Neuronal stem cell (in vitro differentiated cells): ENCODE results near the gene NUDT3.

Source experiments
- DNase-seq: peaks from one replicate; pipeline ENCODE4 v3.0.0-alpha.2; 2013; ENCODE audit warnings: low spot score
- H2AFZ ChIP-seq: one replicate; pipeline ENCODE4 v1.6.1; 2013; ENCODE audit warnings: mild to moderate bottlenecking, low read length, inconsistent platforms
- H2AK5ac ChIP-seq: 2 replicates; pipeline ENCODE4 v1.6.1; 2013; ENCODE audit warnings: low read depth, mild to moderate bottlenecking, inconsistent platforms, low read length, moderate library complexity, mixed read lengths
- H2BK120ac ChIP-seq: 2 replicates; pipeline ENCODE4 v1.6.1; 2013; ENCODE audit warnings: low read depth, mild to moderate bottlenecking, inconsistent platforms, low read length, moderate library complexity, mixed read lengths
- H2BK12ac ChIP-seq: one replicate; pipeline ENCODE4 v1.6.1; 2013; ENCODE audit warnings: low read length, inconsistent platforms
- H2BK15ac ChIP-seq: 2 replicates; pipeline ENCODE4 v1.6.1; 2013; ENCODE audit warnings: mild to moderate bottlenecking, low read length, inconsistent platforms, mixed read lengths
- H2BK5ac ChIP-seq: one replicate; pipeline ENCODE4 v1.6.1; 2013; ENCODE audit warnings: inconsistent platforms, mild to moderate bottlenecking, low read length, moderate library complexity
- H3K14ac ChIP-seq: one replicate; pipeline ENCODE4 v1.6.1; 2013; ENCODE audit warnings: low read length, inconsistent platforms
- H3K18ac ChIP-seq: 2 replicates; pipeline ENCODE4 v1.6.1; 2013; ENCODE audit warnings: low read length, inconsistent platforms
- H3K23ac ChIP-seq: 2 replicates; pipeline ENCODE4 v1.6.1; 2013; ENCODE audit warnings: low read depth, mild to moderate bottlenecking, mixed read lengths, low read length, inconsistent platforms; ENCODE audit not compliant: poor library complexity
- H3K27ac ChIP-seq: replicated peaks from 3 replicates; pipeline ENCODE4 v1.5.1; 2013; ENCODE audit warnings: low read length, inconsistent platforms
- H3K27me3 ChIP-seq, 3 experiments: 2 replicates each; pipeline ENCODE4 v1.6.1; 2013; ENCODE audit warnings: low read length in 3 of 3, mild to moderate bottlenecking in 2 of 3, inconsistent platforms in 1 of 3, low read depth in 1 of 3, mixed read lengths in 1 of 3, moderate library complexity in 1 of 3; ENCODE audit not compliant: control insufficient read depth in 3 of 3, insufficient read depth in 3 of 3
- H3K36me3 ChIP-seq, 2 donors: replicated peaks in 1 of 2; 2 replicates each; pipeline ENCODE4 v1.6.1; 2013; ENCODE audit warnings: low read length in 2 of 2; ENCODE audit not compliant: control insufficient read depth in 2 of 2, insufficient read depth in 2 of 2
- H3K4ac ChIP-seq: 2 replicates; pipeline ENCODE4 v1.6.1; 2013; ENCODE audit warnings: inconsistent platforms, mild to moderate bottlenecking, low read length, moderate library complexity
- H3K4me1 ChIP-seq, 2 donors: 1 replicate in 1 of 2; 2 replicates in 1 of 2; pipeline ENCODE4 v1.6.1; 2013; ENCODE audit warnings: low read length in 2 of 2, low read depth in 1 of 2; ENCODE audit not compliant: control insufficient read depth in 2 of 2, insufficient read depth in 1 of 2
- H3K4me2 ChIP-seq: one replicate; pipeline ENCODE4 v1.6.1; 2013; ENCODE audit warnings: mild to moderate bottlenecking, low read length, inconsistent platforms; ENCODE audit not compliant: insufficient read depth, poor library complexity, severe bottlenecking
- H3K4me3 ChIP-seq, 2 donors: 2 replicates each; pipeline ENCODE4 v1.5.1; 2013; ENCODE audit warnings: low read length in 2 of 2, mild to moderate bottlenecking in 2 of 2, inconsistent platforms in 1 of 2, moderate library complexity in 1 of 2
- H3K79me1 ChIP-seq: one replicate; pipeline ENCODE4 v1.6.1; 2013; ENCODE audit warnings: low read depth, mild to moderate bottlenecking, inconsistent platforms, low read length, moderate library complexity
- H3K9ac ChIP-seq: one replicate; pipeline ENCODE4 v1.6.1; 2013; ENCODE audit warnings: mild to moderate bottlenecking, low read depth, low read length, inconsistent platforms; ENCODE audit not compliant: poor library complexity
- H3K9me3 ChIP-seq, 2 donors: replicated peaks in 1 of 2; 2 replicates each; pipeline versions ENCODE3 to v1.6.1; 2013; ENCODE audit warnings: low read length in 2 of 2, mild to moderate bottlenecking in 2 of 2, inconsistent platforms in 1 of 2, low read depth in 1 of 2, mixed read lengths in 1 of 2, moderate library complexity in 1 of 2; ENCODE audit not compliant: control insufficient read depth in 2 of 2, insufficient read depth in 1 of 2
- H4K8ac ChIP-seq: one replicate; pipeline ENCODE4 v1.6.1; 2013; ENCODE audit warnings: low read depth, mild to moderate bottlenecking, inconsistent platforms, low read length, moderate library complexity
- H4K91ac ChIP-seq: one replicate; pipeline ENCODE4 v1.6.1; 2013; ENCODE audit warnings: low read length, low read depth, mild to moderate bottlenecking, inconsistent platforms; ENCODE audit not compliant: poor library complexity
- WGBS, 2 donors: extraction: QIAGEN DNeasy Blood & Tissue Kit; methylation state at CpG; one replicate each; pipeline ENCODE4 v1.1.7; 2013; ENCODE audit warnings: missing lambda C conversion rate in 2 of 2, mixed read lengths in 1 of 2; ENCODE audit not compliant: insufficient read length in 2 of 2, insufficient replicate concordance in 1 of 2; ENCODE audit errors: extremely low coverage in 2 of 2; 5-methylcytosine and 5-hydroxymethylcytosine counted together

NUDT3 gene

GRCh38 chr6:34334796-34335416 lies 57.6 kb downstream of the NUDT3 start:
- Histone ChIP-seq H2AK5ac (no peak overlapping the region), H3K23ac (no peak overlapping the region), H4K8ac (no peak overlapping the region), H2BK5ac (no peak overlapping the region), H3K79me1 (no peaks in the 10 kb centered on the region), H3K4me1 (peaks cover 0 to 2% of the 10 kb centered on the region in 2 donors), H3K14ac (no peak overlapping the region), H3K27ac (no peak overlapping the region), H3K4ac (no peak overlapping the region), H2BK15ac (no peak overlapping the region), H2BK12ac (no peak overlapping the region), H3K4me2 (no peak overlapping the region), H4K91ac (no peak overlapping the region), H3K27me3 (no peaks in the 10 kb centered on the region), H2BK120ac (no peak overlapping the region), H3K18ac (no peak overlapping the region), H3K4me3 (no peak overlapping the region), H3K9me3 (no peaks in the 10 kb centered on the region), H2AFZ (no peak overlapping the region), H3K9ac (no peak overlapping the region), H3K36me3 (peaks cover 0 to 46% of the 10 kb centered on the region in 2 donors)
- DNase-seq: no peak
- no CpG with 5 or more reads among the region's 3 CpGs for WGBS, 2 donors

GRCh38 chr6:34333858-34334257 lies 58.6 kb downstream of the NUDT3 start:
- H3K36me3 ChIP-seq: peaks cover 0 to 44% of the 10 kb centered on the region in 2 donors
- H3K27ac ChIP-seq: no peak overlapping the region
- H3K4me3 ChIP-seq: no peak overlapping the region
- no peak overlapping the region for H3K4ac ChIP-seq
- H3K14ac ChIP-seq: no peak overlapping the region
- H3K23ac ChIP-seq: no peak overlapping the region
- no peaks in the 10 kb centered on the region for H3K79me1 ChIP-seq
- no peak overlapping the region for H2BK15ac ChIP-seq
- no peak overlapping the region for H2BK120ac ChIP-seq
- H3K4me1 ChIP-seq: peaks cover 0 to 2% of the 10 kb centered on the region in 2 donors
- no peak overlapping the region for H3K9ac ChIP-seq
- H4K8ac ChIP-seq: no peak overlapping the region
- no peaks in the 10 kb centered on the region for H3K9me3 ChIP-seq
- no peak for DNase-seq
- no peak overlapping the region for H4K91ac ChIP-seq
- no peak overlapping the region for H2AK5ac ChIP-seq
- no peak overlapping the region for H3K4me2 ChIP-seq
- H2BK5ac ChIP-seq: no peak overlapping the region
- no peak overlapping the region for H3K18ac ChIP-seq
- no CpG with 5 or more reads among the region's 6 CpGs for WGBS, 2 donors
- no peak overlapping the region for H2AFZ ChIP-seq
- no peaks in the 10 kb centered on the region for H3K27me3 ChIP-seq
- H2BK12ac ChIP-seq: no peak overlapping the region

DNA sequence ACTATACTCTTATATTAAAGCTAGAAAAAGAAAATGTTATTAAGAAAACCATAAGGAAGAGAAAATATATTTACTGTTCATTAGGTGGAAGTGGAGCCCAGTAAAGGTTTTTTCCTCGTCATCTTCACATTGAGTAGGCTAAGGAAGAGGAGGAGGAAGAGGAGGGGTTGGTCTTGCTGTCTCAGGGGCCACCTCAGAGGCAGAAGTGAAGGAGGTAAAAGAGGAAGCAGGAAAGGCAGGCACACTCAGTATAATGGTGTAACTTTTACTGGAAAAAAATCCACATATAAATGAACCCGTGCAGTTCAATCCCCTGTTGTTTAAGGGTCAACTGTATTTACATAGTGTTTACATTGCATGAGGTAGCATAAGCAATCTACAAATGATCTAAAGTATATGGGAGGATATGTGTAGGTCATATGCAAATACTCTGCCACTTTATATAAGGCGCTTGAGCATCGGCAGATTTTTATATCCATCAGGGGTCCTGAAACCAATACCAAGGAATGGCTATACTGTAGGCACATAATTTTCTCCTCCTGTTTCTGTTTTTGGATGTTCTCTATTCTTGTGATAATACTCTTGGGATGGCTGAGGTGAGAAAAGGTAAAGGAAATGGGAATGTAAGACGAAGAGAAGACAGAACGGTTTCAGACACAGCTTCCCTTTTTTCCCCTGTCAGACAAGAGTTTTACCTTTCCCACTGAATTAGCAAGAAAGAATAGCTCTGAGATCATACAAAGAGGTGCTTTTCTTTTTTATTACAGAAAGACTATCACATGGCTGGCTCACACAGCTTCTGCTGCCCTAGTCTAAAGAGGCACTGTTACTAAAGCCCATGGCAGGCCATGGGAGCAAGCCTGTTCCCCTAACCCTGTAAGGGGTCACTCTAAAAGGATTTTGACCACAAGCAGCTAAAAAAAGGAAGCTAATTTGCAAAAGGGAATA lies 59.9 kb downstream of the NUDT3 start:
- H3K36me3 ChIP-seq: peaks cover 0 to 51% of the 10 kb centered on the region in 2 donors
- no peak overlapping the region for H3K4ac ChIP-seq
- H3K4me2 ChIP-seq: no peak overlapping the region
- H3K14ac ChIP-seq: no peak overlapping the region
- H3K4me3 ChIP-seq: no peak overlapping the region
- no peak overlapping the region for H2AFZ ChIP-seq
- no peak overlapping the region for H2BK5ac ChIP-seq
- H3K9ac ChIP-seq: no peak overlapping the region
- H3K79me1 ChIP-seq: no peaks in the 10 kb centered on the region
- H4K91ac ChIP-seq: no peak overlapping the region
- peaks cover 0 to 2% of the 10 kb centered on the region in 2 donors for H3K4me1 ChIP-seq
- DNase-seq: no peak
- H2BK120ac ChIP-seq: no peak overlapping the region
- 100% methylated on average over 2 of the region's 6 CpGs; no CpG with 5 or more reads in 1 of the 2 donors for WGBS, 2 donors
- no peak overlapping the region for H2BK12ac ChIP-seq
- H3K23ac ChIP-seq: no peak overlapping the region
- H2AK5ac ChIP-seq: no peak overlapping the region
- H3K27ac ChIP-seq: no peak overlapping the region
- H4K8ac ChIP-seq: no peak overlapping the region
- no peaks in the 10 kb centered on the region for H3K27me3 ChIP-seq
- no peaks in the 10 kb centered on the region for H3K9me3 ChIP-seq
- no peak overlapping the region for H3K18ac ChIP-seq
- no peak overlapping the region for H2BK15ac ChIP-seq

GRCh38 chr6:34331371-34332050 lies 61.0 kb downstream of the NUDT3 start:
- Histone ChIP-seq H3K9me3 (no peaks in the 10 kb centered on the region), H3K27me3 (no peaks in the 10 kb centered on the region), H2BK15ac (no peak overlapping the region), H4K91ac (no peak overlapping the region), H2BK5ac (no peak overlapping the region), H3K4me1 (no peaks in the 10 kb centered on the region), H2BK120ac (no peak overlapping the region), H3K4ac (no peak overlapping the region), H3K23ac (no peak overlapping the region), H3K9ac (no peak overlapping the region), H3K79me1 (no peaks in the 10 kb centered on the region), H2AK5ac (no peak overlapping the region), H3K4me2 (no peak overlapping the region), H2AFZ (no peak overlapping the region), H3K18ac (no peak overlapping the region), H4K8ac (no peak overlapping the region), H3K36me3 (peaks cover 0 to 52% of the 10 kb centered on the region in 2 donors), H3K14ac (no peak overlapping the region), H3K27ac (no peak overlapping the region), H3K4me3 (no peak overlapping the region), H2BK12ac (no peak overlapping the region)
- DNase-seq: no peak
- no CpG with 5 or more reads among the region's 7 CpGs for WGBS, 2 donors
